ENCODE results near the gene BRINP1.

DNA sequence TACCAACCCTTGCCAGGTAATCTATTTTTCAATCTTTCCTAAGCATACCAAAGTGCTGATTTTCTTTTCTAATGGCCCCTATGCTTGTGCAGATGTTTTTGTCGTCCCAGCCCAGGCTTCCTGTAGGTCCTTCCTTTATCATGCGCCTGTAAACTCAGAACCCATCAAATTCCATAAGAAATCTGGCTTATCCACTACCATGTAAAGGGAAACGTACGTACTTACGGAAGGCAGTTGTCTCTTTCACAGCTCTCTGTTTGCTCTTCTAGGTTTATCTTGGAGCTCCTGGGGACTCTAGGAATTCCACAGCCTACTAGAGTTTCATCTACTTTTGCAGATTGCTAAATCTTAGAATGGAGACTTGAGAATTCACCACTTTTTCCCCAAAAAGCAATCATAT, 9.0 kb downstream of the BRINP1 start:
- TF ChIP-seq, protein P1, sequence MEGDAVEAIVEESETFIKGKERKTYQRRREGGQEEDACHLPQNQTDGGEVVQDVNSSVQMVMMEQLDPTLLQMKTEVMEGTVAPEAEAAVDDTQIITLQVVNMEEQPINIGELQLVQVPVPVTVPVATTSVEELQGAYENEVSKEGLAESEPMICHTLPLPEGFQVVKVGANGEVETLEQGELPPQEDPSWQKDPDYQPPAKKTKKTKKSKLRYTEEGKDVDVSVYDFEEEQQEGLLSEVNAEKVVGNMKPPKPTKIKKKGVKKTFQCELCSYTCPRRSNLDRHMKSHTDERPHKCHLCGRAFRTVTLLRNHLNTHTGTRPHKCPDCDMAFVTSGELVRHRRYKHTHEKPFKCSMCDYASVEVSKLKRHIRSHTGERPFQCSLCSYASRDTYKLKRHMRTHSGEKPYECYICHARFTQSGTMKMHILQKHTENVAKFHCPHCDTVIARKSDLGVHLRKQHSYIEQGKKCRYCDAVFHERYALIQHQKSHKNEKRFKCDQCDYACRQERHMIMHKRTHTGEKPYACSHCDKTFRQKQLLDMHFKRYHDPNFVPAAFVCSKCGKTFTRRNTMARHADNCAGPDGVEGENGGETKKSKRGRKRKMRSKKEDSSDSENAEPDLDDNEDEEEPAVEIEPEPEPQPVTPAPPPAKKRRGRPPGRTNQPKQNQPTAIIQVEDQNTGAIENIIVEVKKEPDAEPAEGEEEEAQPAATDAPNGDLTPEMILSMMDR (IDR thresholded peaks at IDR 0.05) = no peak
- TF ChIP-seq POLR2A (IDR thresholded peaks at IDR 0.05) (no peak), EP300 (IDR thresholded peaks at IDR 0.05) (no peak), POLR2AphosphoS5 (IDR thresholded peaks at IDR 0.05) (no peak)

Data from suprapubic skin (tissue), 4 donors.